ENCODE results near the gene OR4D1.

OR4D1 gene

GRCh38 chr17:58193641-58194255, 45.6 kb downstream of the OR4D1 start:
- DNase-seq (ENCODE audit: low spot score) = no peak

GRCh38 chr17:58195518-58196123, 47.4 kb downstream of the OR4D1 start:
- no peak for DNase-seq (ENCODE audit: low spot score)

GRCh38 chr17:58196610-58197009, 48.4 kb downstream of the OR4D1 start:
- no peak for DNase-seq (ENCODE audit: low spot score)

GRCh38 chr17:58200024-58200633, 51.9 kb downstream of the OR4D1 start:
- peak; percentile 80 for DNase-seq (ENCODE audit: low spot score)

- DNase-seq (ENCODE audit: low spot score) = no peak
Observed at GRCh38 chr17:58202859-58203258, 54.7 kb downstream of the OR4D1 start.

- DNase-seq (ENCODE audit: low spot score) = no peak
Observed at GRCh38 chr17:58204796-58205195, 56.6 kb downstream of the OR4D1 start.

- no peak for DNase-seq (ENCODE audit: low spot score)
Observed at GRCh38 chr17:58205936-58206335, 57.8 kb downstream of the OR4D1 start.

- no peak for DNase-seq (ENCODE audit: low spot score)
Observed at GRCh38 chr17:58207451-58207850, 59.3 kb downstream of the OR4D1 start.

GRCh38 chr17:58208344-58208743, 60.2 kb downstream of the OR4D1 start:
- DNase-seq (ENCODE audit: low spot score) = no peak

All from ecto neural progenitor cell (in vitro differentiated cells).